Measurements from ENCODE around the gene CAPN5.

DNA sequence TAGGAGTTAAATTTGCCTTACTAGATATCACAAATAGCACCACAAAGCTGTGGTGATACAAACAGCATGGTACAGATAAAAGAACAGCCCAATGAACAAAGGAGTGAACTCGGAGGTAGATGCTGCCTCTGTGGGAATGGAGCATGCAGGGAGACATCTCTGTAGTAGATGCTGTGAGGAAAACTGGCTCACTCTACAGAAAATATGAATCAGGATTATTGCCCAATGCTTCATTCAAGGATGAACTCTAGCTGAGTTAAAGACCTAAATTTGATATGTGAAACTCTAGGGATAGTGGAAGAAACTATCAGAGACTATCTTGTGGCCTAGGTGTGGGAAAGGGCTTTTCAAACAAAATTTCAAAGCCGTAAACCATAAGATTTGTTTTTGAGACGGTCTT is 15.3 kb upstream of the CAPN5 start:
- TF ChIP-seq, protein P1, sequence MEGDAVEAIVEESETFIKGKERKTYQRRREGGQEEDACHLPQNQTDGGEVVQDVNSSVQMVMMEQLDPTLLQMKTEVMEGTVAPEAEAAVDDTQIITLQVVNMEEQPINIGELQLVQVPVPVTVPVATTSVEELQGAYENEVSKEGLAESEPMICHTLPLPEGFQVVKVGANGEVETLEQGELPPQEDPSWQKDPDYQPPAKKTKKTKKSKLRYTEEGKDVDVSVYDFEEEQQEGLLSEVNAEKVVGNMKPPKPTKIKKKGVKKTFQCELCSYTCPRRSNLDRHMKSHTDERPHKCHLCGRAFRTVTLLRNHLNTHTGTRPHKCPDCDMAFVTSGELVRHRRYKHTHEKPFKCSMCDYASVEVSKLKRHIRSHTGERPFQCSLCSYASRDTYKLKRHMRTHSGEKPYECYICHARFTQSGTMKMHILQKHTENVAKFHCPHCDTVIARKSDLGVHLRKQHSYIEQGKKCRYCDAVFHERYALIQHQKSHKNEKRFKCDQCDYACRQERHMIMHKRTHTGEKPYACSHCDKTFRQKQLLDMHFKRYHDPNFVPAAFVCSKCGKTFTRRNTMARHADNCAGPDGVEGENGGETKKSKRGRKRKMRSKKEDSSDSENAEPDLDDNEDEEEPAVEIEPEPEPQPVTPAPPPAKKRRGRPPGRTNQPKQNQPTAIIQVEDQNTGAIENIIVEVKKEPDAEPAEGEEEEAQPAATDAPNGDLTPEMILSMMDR (conservative IDR thresholded peaks at IDR 0.05): no peak
- no peak for TF ChIP-seq ZFX (IDR thresholded peaks at IDR 0.05)
